HG03045 (cell line): ENCODE results near the gene SERPINA5.
"Not testable (repeated sequence)": the region's sequence is repeated elsewhere in the genome, so short reads cannot be mapped to it uniquely, and the experiment has no call there.

ENCODE experiments used
- ATAC-seq: cut with Tn5 transposase; IDR thresholded peaks from one replicate; pipeline ENCODE4 v1.9.1; 2021; ENCODE audit warnings: mild to moderate bottlenecking, moderate library complexity; ENCODE audit not compliant: unreplicated experiment

SERPINA5 gene

GRCh38 chr14:94598816-94599655, 17.8 kb downstream of the SERPINA5 start:
- ATAC-seq = no peak

- ATAC-seq = no peak
Measured at GRCh38 chr14:94599656-94600004, 18.4 kb downstream of the SERPINA5 start.

GRCh38 chr14:94600148-94600545, 18.9 kb downstream of the SERPINA5 start:
- no peak for ATAC-seq

GRCh38 chr14:94601884-94602391, 20.7 kb downstream of the SERPINA5 start:
- ATAC-seq = no peak

- ATAC-seq = no peak
Measured at GRCh38 chr14:94602722-94603121, 21.5 kb downstream of the SERPINA5 start.

- ATAC-seq = no peak
Measured at GRCh38 chr14:94605361-94605760, 24.1 kb downstream of the SERPINA5 start.

GRCh38 chr14:94608966-94609365, 27.7 kb downstream of the SERPINA5 start:
- ATAC-seq = not testable (repeated sequence)

GRCh38 chr14:94611179-94611578, 30.0 kb downstream of the SERPINA5 start:
- no peak for ATAC-seq

GRCh38 chr14:94612174-94612573, 30.9 kb downstream of the SERPINA5 start, which contains the start of gene SERPINA3:
Gene SERPINA3, plus strand, starts transcription at chr14:94612391. Its CDS starts 2,051 bp downstream, at chr14:94614442.
- ATAC-seq = no peak

- ATAC-seq = no peak
Measured at GRCh38 chr14:94612580-94613554, 31.6 kb downstream of the SERPINA5 start.

GRCh38 chr14:94613720-94614644, 32.8 kb downstream of the SERPINA5 start:
- no peak for ATAC-seq

GRCh38 chr14:94614802-94615201, 33.6 kb downstream of the SERPINA5 start:
- no peak for ATAC-seq

GRCh38 chr14:94615254-94615653, 34.0 kb downstream of the SERPINA5 start:
- no peak for ATAC-seq

- ATAC-seq = no peak
Measured at GRCh38 chr14:94615823-94616570, 34.8 kb downstream of the SERPINA5 start.

GRCh38 chr14:94617366-94617941, 36.2 kb downstream of the SERPINA5 start:
- ATAC-seq = no peak

- ATAC-seq = no peak
Measured at GRCh38 chr14:94617988-94618822, 37.0 kb downstream of the SERPINA5 start.

- ATAC-seq = no peak
Measured at GRCh38 chr14:94619297-94619696, 38.1 kb downstream of the SERPINA5 start.

- ATAC-seq = no peak
Measured at GRCh38 chr14:94620597-94620996, 39.4 kb downstream of the SERPINA5 start.
